Effector memory CD4-positive, alpha-beta T cell (primary cell): ENCODE results near the gene BRI3BP.

Experiments
- DNase-seq, 3 donors: peaks; one replicate each; pipeline ENCODE4 v3.0.0-alpha.2; 2020
- H3K27ac ChIP-seq: 2 replicates; pipeline ENCODE4 v1.7.0; 2013; ENCODE audit warnings: mild to moderate bottlenecking, low read length, moderate library complexity; ENCODE audit not compliant: insufficient read depth, poor library complexity, severe bottlenecking
- H3K27me3 ChIP-seq: replicated peaks from 2 replicates; pipeline ENCODE4 v1.7.0; 2013; ENCODE audit warnings: mild to moderate bottlenecking, low read length; ENCODE audit not compliant: insufficient read depth, control insufficient read depth, poor library complexity, severe bottlenecking
- H3K36me3 ChIP-seq: 2 replicates; pipeline ENCODE4 v1.7.0; 2013; ENCODE audit warnings: mild to moderate bottlenecking, low read length, moderate library complexity; ENCODE audit not compliant: control insufficient read depth, insufficient read depth
- H3K4me1 ChIP-seq: 2 replicates; pipeline ENCODE4 v1.7.0; 2013; ENCODE audit warnings: low read length, mild to moderate bottlenecking; ENCODE audit not compliant: control insufficient read depth, insufficient read depth, poor library complexity, severe bottlenecking
- H3K4me3 ChIP-seq: 2 replicates; pipeline ENCODE4 v1.7.0; 2013; ENCODE audit warnings: low read length, low read depth, mild to moderate bottlenecking; ENCODE audit not compliant: insufficient read depth, poor library complexity, severe bottlenecking
- H3K9me3 ChIP-seq: 2 replicates; pipeline ENCODE4 v1.7.0; 2013; ENCODE audit warnings: mild to moderate bottlenecking, low read length, moderate library complexity; ENCODE audit not compliant: control insufficient read depth

The BRI3BP gene

GRCh38 chr12:125033288-125033687 is 39.8 kb downstream of the BRI3BP start:
- Histone ChIP-seq H3K27me3 (no peaks in the 10 kb centered on the region), H3K36me3 (no peaks in the 10 kb centered on the region), H3K4me3 (no peak overlapping the region), H3K4me1 (no peaks in the 10 kb centered on the region), H3K27ac (no peak overlapping the region), H3K9me3 (no peaks in the 10 kb centered on the region)
- DNase-seq, result no peak

DNA sequence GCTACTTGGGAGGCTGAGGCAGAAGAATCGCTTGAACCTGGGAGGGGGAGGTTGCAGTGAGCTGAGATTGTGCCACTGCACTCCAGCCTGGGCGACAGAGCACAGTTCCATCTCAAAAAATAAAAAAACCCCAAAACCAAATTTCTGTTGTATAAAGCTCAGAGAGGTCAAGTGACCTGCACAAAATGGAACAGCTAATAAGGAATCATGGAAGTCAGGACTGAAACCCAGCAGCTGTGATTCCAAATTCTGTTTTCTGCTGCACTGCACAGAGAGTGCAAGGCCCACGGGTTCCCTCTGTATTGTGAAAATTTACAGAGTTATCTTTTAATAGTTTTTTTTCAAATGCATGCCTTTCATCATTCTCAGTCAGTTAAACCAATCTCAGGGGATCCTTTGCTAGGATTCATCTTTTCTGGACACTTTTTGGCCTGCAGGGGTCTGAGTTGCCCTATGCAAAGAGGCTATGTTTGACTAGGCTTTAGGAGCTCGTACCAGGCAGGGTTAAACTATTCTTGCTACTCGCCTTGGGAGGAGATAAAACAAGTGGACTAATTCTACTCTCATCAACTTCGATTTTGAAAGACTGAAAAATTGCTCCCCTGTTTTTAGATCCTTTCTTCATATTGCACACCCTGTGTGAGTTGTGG is 45.7 kb downstream of the BRI3BP start:
- no peaks in the 10 kb centered on the region for H3K4me1 ChIP-seq
- DNase-seq, result no peak

GRCh38 chr12:125049093-125049458 is 55.6 kb downstream of the BRI3BP start:
- Histone ChIP-seq H3K27ac (peak overlapping the region; percentile 10), H3K36me3 (no peaks in the 10 kb centered on the region), H3K27me3 (no peaks in the 10 kb centered on the region), H3K4me1 (no peaks in the 10 kb centered on the region), H3K4me3 (peak overlapping the region; percentile 56), H3K9me3 (no peaks in the 10 kb centered on the region)
- DNase-seq, result no peak

More for the DNA sequence above, 45.7 kb downstream of the BRI3BP start:
- Histone ChIP-seq H3K9me3 (no peaks in the 10 kb centered on the region), H3K27ac (no peak overlapping the region), H3K36me3 (no peaks in the 10 kb centered on the region), H3K4me3 (no peak overlapping the region), H3K27me3 (no peaks in the 10 kb centered on the region)

GRCh38 chr12:125050446-125050845 is 57.0 kb downstream of the BRI3BP start:
- no peaks in the 10 kb centered on the region for H3K36me3 ChIP-seq

GRCh38 chr12:125050868-125051267 is 57.4 kb downstream of the BRI3BP start:
- no peak for DNase-seq
- Histone ChIP-seq H3K27ac (no peak overlapping the region), H3K36me3 (no peaks in the 10 kb centered on the region), H3K4me3 (no peak overlapping the region), H3K9me3 (no peaks in the 10 kb centered on the region), H3K4me1 (no peaks in the 10 kb centered on the region), H3K27me3 (no peaks in the 10 kb centered on the region)

More at GRCh38 chr12:125050446-125050845, 57.0 kb downstream of the BRI3BP start:
- no peaks in the 10 kb centered on the region for H3K4me1 ChIP-seq
- no peak overlapping the region for H3K27ac ChIP-seq
- H3K4me3 ChIP-seq, result no peak overlapping the region
- no peaks in the 10 kb centered on the region for H3K27me3 ChIP-seq
- no peaks in the 10 kb centered on the region for H3K9me3 ChIP-seq
- no peak for DNase-seq

GRCh38 chr12:125053821-125054220 is 60.4 kb downstream of the BRI3BP start:
- Histone ChIP-seq H3K4me1 (no peaks in the 10 kb centered on the region), H3K27me3 (no peaks in the 10 kb centered on the region), H3K4me3 (no peak overlapping the region), H3K36me3 (no peaks in the 10 kb centered on the region), H3K9me3 (no peaks in the 10 kb centered on the region), H3K27ac (no peak overlapping the region)
- DNase-seq, result no peak

- H3K27ac ChIP-seq, result no peak overlapping the region
- H3K27me3 ChIP-seq, result no peaks in the 10 kb centered on the region
These were observed 62.1 kb downstream of the BRI3BP start for GRCh38 chr12:125055591-125055990.

GRCh38 chr12:125056306-125056705 is 62.9 kb downstream of the BRI3BP start:
- no peak overlapping the region for H3K27ac ChIP-seq
- no peaks in the 10 kb centered on the region for H3K27me3 ChIP-seq
- H3K4me3 ChIP-seq, result no peak overlapping the region
- no peaks in the 10 kb centered on the region for H3K36me3 ChIP-seq
- H3K4me1 ChIP-seq, result no peaks in the 10 kb centered on the region
- H3K9me3 ChIP-seq, result no peaks in the 10 kb centered on the region
- DNase-seq, result no peak

More at GRCh38 chr12:125055591-125055990, 62.1 kb downstream of the BRI3BP start:
- Histone ChIP-seq H3K4me1 (no peaks in the 10 kb centered on the region), H3K4me3 (no peak overlapping the region), H3K9me3 (no peaks in the 10 kb centered on the region), H3K36me3 (no peaks in the 10 kb centered on the region)
- DNase-seq, result no peak

DNA sequence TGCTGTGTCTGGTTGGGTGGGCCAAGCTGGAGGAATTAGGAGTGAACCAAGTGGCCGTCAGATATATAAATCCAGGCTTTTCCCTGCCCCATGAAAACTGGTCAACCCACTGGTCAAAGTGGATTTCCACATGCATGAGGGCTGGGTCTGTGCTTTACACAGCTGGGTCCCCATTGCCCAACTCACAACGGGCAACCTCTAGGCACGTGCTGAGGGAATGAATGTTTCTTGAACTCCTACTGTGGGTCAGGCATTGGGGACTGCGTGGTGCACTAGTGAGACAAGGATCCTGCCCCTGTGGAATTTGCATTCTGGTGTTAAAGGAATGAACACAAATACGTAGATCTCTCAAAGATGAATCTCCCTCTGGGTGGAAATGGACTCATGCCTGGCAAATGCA is 64.3 kb downstream of the BRI3BP start:
- H3K36me3 ChIP-seq, result no peaks in the 10 kb centered on the region
- H3K4me1 ChIP-seq, result no peaks in the 10 kb centered on the region
- H3K9me3 ChIP-seq, result no peaks in the 10 kb centered on the region
- no peak for DNase-seq
- H3K4me3 ChIP-seq, result no peak overlapping the region
- H3K27ac ChIP-seq, result no peak overlapping the region
- no peaks in the 10 kb centered on the region for H3K27me3 ChIP-seq

GRCh38 chr12:125061229-125061628 is 67.8 kb downstream of the BRI3BP start:
- Histone ChIP-seq H3K27me3 (no peaks in the 10 kb centered on the region), H3K4me1 (peaks cover 10% of the 10 kb centered on the region), H3K9me3 (no peaks in the 10 kb centered on the region), H3K4me3 (no peak overlapping the region), H3K36me3 (no peaks in the 10 kb centered on the region), H3K27ac (no peak overlapping the region)
- no peak for DNase-seq
